Uterus (tissue), 4 donors: Measurements from ENCODE around the gene ZNF441. TPM values are rescaled to one million over a fixed set of nuclear protein-coding genes. Genes with fewer than 3 reads are reported as not detected.

Experiments used
- DNase-seq, 2 donors: peaks; one replicate each; pipeline ENCODE4 v3.0.0-alpha.2; 2019 to 2020
- H3K27ac ChIP-seq, 2 donors: fragments of 200-600 bp; sonication (generic); 1 replicate in 1 of 2; 2 replicates in 1 of 2; pipeline ENCODE4 v1.5.1; 2016 to 2018
- H3K27me3 ChIP-seq, 2 donors: fragments of 200-600 bp; sonication (generic); one replicate each; pipeline ENCODE4 v1.5.1; 2018 to 2019; ENCODE audit warnings: control low read depth in 1 of 2
- H3K36me3 ChIP-seq, 2 donors: fragments of 200-600 bp; sonication (generic); one replicate each; pipeline ENCODE4 v1.5.1; 2019; ENCODE audit warnings: control low read depth in 1 of 2
- H3K4me1 ChIP-seq, 2 donors: fragments of 200-600 bp; sonication (generic); one replicate each; pipeline ENCODE4 v1.5.1; 2018 to 2019; ENCODE audit warnings: control low read depth in 1 of 2
- H3K4me3 ChIP-seq, 2 donors: fragments of 200-600 bp; sonication (generic); 1 replicate in 1 of 2; 2 replicates in 1 of 2; pipeline ENCODE4 v1.5.1; 2018 to 2019; ENCODE audit warnings: mild to moderate bottlenecking in 1 of 2
- H3K9me3 ChIP-seq, 2 donors: fragments of 200-600 bp; sonication (generic); one replicate each; pipeline ENCODE4 v1.5.1; 2019; ENCODE audit warnings: control low read depth in 1 of 2
- CTCF ChIP-seq, 4 experiments: fragments of 200-600 bp in 2 of 4; fragments of 450-650 bp in 2 of 4; sonication (generic) in 2 of 4; IDR thresholded peaks; one replicate each; pipeline ENCODE4 v1.5.1; 2016 to 2019; ENCODE audit warnings: antibody characterized with exemption in 4 of 4, mild to moderate bottlenecking in 2 of 4, moderate library complexity in 1 of 4
- POLR2A ChIP-seq, 2 donors: fragments of 450-650 bp; IDR thresholded peaks; one replicate each; pipeline ENCODE4 v1.6.1; 2016; ENCODE audit warnings: antibody characterized with exemption in 2 of 2, mild to moderate bottlenecking in 1 of 2, moderate library complexity in 1 of 2
- intact Hi-C: fragments of 100-400 bp; cut with DNase I; formaldehyde crosslinking; loops from one replicate; pipeline ENCODE4 v1.15.1; 2023; ENCODE audit warnings: low total_unique reads
- total RNA-seq, 4 donors: library from RNA; depleted of rRNA in 3 of 4; stranded (reverse); fragments of >200 nt in 3 of 4; gene quantifications; one replicate each; pipeline versions ENCODE4 v1.1.0 to v1.2.4, GENCODE V29; 2014 to 2023
- donor health status: DM: yes; HTN: yes; CAD: no.

ZNF441 gene
- total RNA-seq: 10 to 100 TPM in 3 of 4 donors, 1 to 10 TPM in 1; 8.5 to 25.6 (median 19.8) TPM

- H3K9me3 ChIP-seq: no peaks in the 10 kb centered on the region
- intact Hi-C loops: no loop called here
Measured at GRCh38 chr19:11766597-11767591, at the start of gene ZNF441. ZNF441 (plus strand) TSS chr19:11767000; CDS start chr19:11767194, 194 bp downstream.

GRCh38 chr19:11721681-11722080 lies 45.1 kb upstream of the ZNF441 start:
- H3K9me3 ChIP-seq: no peaks in the 10 kb centered on the region
- no peaks in the 10 kb centered on the region for H3K4me1 ChIP-seq
- no peak overlapping the region for H3K4me3 ChIP-seq
- no peaks in the 10 kb centered on the region for H3K27me3 ChIP-seq
- intact Hi-C loops: no loop called here
- no peak for DNase-seq
- no peak overlapping the region for H3K27ac ChIP-seq
- no peak for TF ChIP-seq POLR2A (IDR thresholded peaks at IDR 0.05)
- no peak for TF ChIP-seq CTCF (IDR thresholded peaks at IDR 0.05)
- no peaks in the 10 kb centered on the region for H3K36me3 ChIP-seq

More at GRCh38 chr19:11766597-11767591, at the start of gene ZNF441:
- Histone ChIP-seq H3K27me3 (no peaks in the 10 kb centered on the region), H3K4me3 (peak within 1 kb of the TSS; percentile 45 to 79), H3K4me1 (no peaks in the 10 kb centered on the region), H3K27ac (peak within 1 kb of the TSS; percentile 81 to 84), H3K36me3 (no peaks in the 10 kb centered on the region)
- peak; percentile 48 to 82 for TF ChIP-seq POLR2A (IDR thresholded peaks at IDR 0.05)
- no peak for TF ChIP-seq CTCF (IDR thresholded peaks at IDR 0.05)
- peak; percentile 95 to 97 for DNase-seq

- H3K27ac ChIP-seq: no peak overlapping the region
- no peaks in the 10 kb centered on the region for H3K9me3 ChIP-seq
- H3K27me3 ChIP-seq: no peaks in the 10 kb centered on the region
- no peak for DNase-seq
- intact Hi-C loops: no loop called here
- no peak overlapping the region for H3K4me3 ChIP-seq
- H3K36me3 ChIP-seq: no peaks in the 10 kb centered on the region
- TF ChIP-seq CTCF (IDR thresholded peaks at IDR 0.05): no peak
- TF ChIP-seq POLR2A (IDR thresholded peaks at IDR 0.05): no peak
- no peaks in the 10 kb centered on the region for H3K4me1 ChIP-seq
Measured at GRCh38 chr19:11722414-11722813, 44.4 kb upstream of the ZNF441 start.

GRCh38 chr19:11729586-11729985 lies 37.2 kb upstream of the ZNF441 start:
- Histone ChIP-seq H3K4me1 (no peaks in the 10 kb centered on the region), H3K27ac (no peak overlapping the region), H3K9me3 (no peaks in the 10 kb centered on the region), H3K36me3 (no peaks in the 10 kb centered on the region), H3K27me3 (no peaks in the 10 kb centered on the region), H3K4me3 (no peak overlapping the region)
- intact Hi-C loops: no loop called here
- DNase-seq: no peak
- TF ChIP-seq POLR2A (IDR thresholded peaks at IDR 0.05): no peak
- TF ChIP-seq CTCF (IDR thresholded peaks at IDR 0.05): no peak

GRCh38 chr19:11735375-11735774 lies 31.4 kb upstream of the ZNF441 start:
- Histone ChIP-seq H3K9me3 (no peaks in the 10 kb centered on the region), H3K36me3 (no peaks in the 10 kb centered on the region), H3K4me1 (peaks cover 0 to 7% of the 10 kb centered on the region in 2 donors), H3K4me3 (no peak overlapping the region), H3K27me3 (no peaks in the 10 kb centered on the region), H3K27ac (no peak overlapping the region)
- TF ChIP-seq POLR2A (IDR thresholded peaks at IDR 0.05) (no peak), CTCF (IDR thresholded peaks at IDR 0.05) (no peak)
- intact Hi-C loops: no loop called here
- no peak for DNase-seq
